ENCODE results near the gene SPON1. TPM values are rescaled to one million over a fixed set of nuclear protein-coding genes. Genes with fewer than 3 reads are reported as not detected.

Gene SPON1
- total and polyA plus RNA-seq, 2 of the 8 experiments (the other 6 are each of a cell fraction or from before 2014, with no cell fraction given), result 1.5 to 5.4 TPM

GRCh38 chr11:13966486-13966885 is 4.0 kb downstream of the SPON1 start:
- H3K27me3 ChIP-seq (replicated peaks in 1 of 4; ENCODE audit: control insufficient read depth in 3 of 4, extremely low read depth in 1 of 4, insufficient read depth in 3 of 4, low read length in 3 of 4), result peaks cover 32 to 51% (median 44%) of the 10 kb centered on the region in 4 experiments
- FAIRE-seq, result no peak

More at GRCh38 chr11:13966486-13966885, 4.0 kb downstream of the SPON1 start:
- Histone ChIP-seq H3K4me3 (ENCODE audit: extremely low read depth in 1 of 4, insufficient read depth in 2 of 4, low read depth in 3 of 4, low read length in 4 of 4) (no peak overlapping the region), H3K18ac (ENCODE audit: extremely low read depth, low read length) (no peak overlapping the region), H4K8ac (ENCODE audit: extremely low read depth, insufficient read depth, low read length) (no peak overlapping the region), H2BK20ac (ENCODE audit: low read length) (no peak overlapping the region), H3K4me1 (replicated peaks in 1 of 4; ENCODE audit: control insufficient read depth in 3 of 4, insufficient read depth in 4 of 4, low read length in 3 of 4) (peaks cover 5 to 36% (median 20%) of the 10 kb centered on the region in 4 experiments), H2AFZ (ENCODE audit: low read length) (no peak overlapping the region), H3K79me1 (ENCODE audit: low read depth, low read length) (no peaks in the 10 kb centered on the region), H3K4ac (replicated peaks; ENCODE audit: insufficient read length, low read depth, low read length) (no peak overlapping the region), H4K20me1 (replicated peaks in 1 of 2; ENCODE audit: control insufficient read depth in 1 of 2, insufficient read depth in 2 of 2, low read length in 2 of 2) (no peaks in the 10 kb centered on the region), H4K5ac (ENCODE audit: insufficient read length, low read depth, low read length) (no peak overlapping the region), H3K9ac (replicated peaks in 1 of 4; ENCODE audit: extremely low read depth in 1 of 4, low read depth in 3 of 4, low read length in 3 of 4) (no peak overlapping the region), H4K91ac (replicated peaks; ENCODE audit: insufficient read length, low read length) (no peak overlapping the region), H3K23ac (ENCODE audit: insufficient read length) (no peak overlapping the region), H2BK5ac (ENCODE audit: low read depth, low read length) (no peak overlapping the region), H3K23me2 (ENCODE audit: low read depth, low read length) (peaks cover 22% of the 10 kb centered on the region; the same call in 1 of the 2 replicates), H3K4me2 (ENCODE audit: insufficient read depth in 1 of 2, low read depth in 2 of 2, low read length in 2 of 2) (no peak overlapping the region), H3K14ac (ENCODE audit: insufficient read length) (no peak overlapping the region), H3K36me3 (ENCODE audit: control insufficient read depth in 2 of 4, insufficient read depth in 4 of 4, low read length in 3 of 4) (no peaks in the 10 kb centered on the region; a peak in 1 of 8 replicates), H2BK15ac (ENCODE audit: low read length) (no peak overlapping the region), H3K27ac (ENCODE audit: low read depth, low read length) (no peak overlapping the region), H3K9me3 (ENCODE audit: insufficient read depth in 2 of 2, low read depth in 1 of 2, low read length in 1 of 2) (no peaks in the 10 kb centered on the region), H2AK5ac (ENCODE audit: low read depth, low read length) (no peak overlapping the region), H3K79me2 (ENCODE audit: control insufficient read depth in 1 of 2, insufficient read depth in 2 of 2, low read length in 2 of 2) (no peaks in the 10 kb centered on the region), H2BK120ac (replicated peaks; ENCODE audit: low read depth, low read length) (no peak overlapping the region), H2BK12ac (ENCODE audit: low read depth, low read length) (no peak overlapping the region), H3K56ac (replicated peaks; ENCODE audit: insufficient read length, low read depth, low read length) (no peak overlapping the region)
- DNase-seq (ENCODE audit: low read depth in 1 of 2, low spot score in 2 of 2), result no peak
- 95% methylated on average over 1 of the region's 1 CpG; no CpG with 5 or more reads in 1 of the 2 experiments for WGBS, 2 experiments (ENCODE audit: extremely low coverage in 1 of 2, insufficient coverage in 1 of 2, insufficient read length in 1 of 2, insufficient replicate concordance in 2 of 2, low coverage in 1 of 2, low lambda C conversion rate in 2 of 2, missing lambda C conversion rate in 1 of 2)
- TF ChIP-seq ZNF274 (IDR thresholded peaks at IDR 0.05; ENCODE audit: borderline replicate concordance, extremely low read depth, low read length) (no peak), EGR1 (IDR thresholded peaks at IDR 0.05; ENCODE audit: borderline replicate concordance, low read depth, low read length) (no peak), MAFK (IDR thresholded peaks at IDR 0.05; ENCODE audit: low read depth, low read length) (no peak), SRF (IDR thresholded peaks at IDR 0.05; ENCODE audit: low read depth, low read length) (no peak), FOSL1 (IDR thresholded peaks at IDR 0.05; ENCODE audit: insufficient read depth, low read depth, low read length) (no peak), SAP30 (IDR thresholded peaks at IDR 0.05; ENCODE audit: insufficient read depth, insufficient replicate concordance, low read length) (no peak), RAD21 (IDR thresholded peaks at IDR 0.05 in 1 of 2, conservative IDR thresholded peaks at IDR 0.05 in 1 of 2; ENCODE audit: low read depth in 2 of 2, low read length in 2 of 2) (no peak), NRF1 (IDR thresholded peaks at IDR 0.05; ENCODE audit: low read depth, low read length) (no peak), SP4 (IDR thresholded peaks at IDR 0.05; ENCODE audit: low read length) (no peak), SIN3A (conservative IDR thresholded peaks at IDR 0.05 in 1 of 2, IDR thresholded peaks at IDR 0.05 in 1 of 2; ENCODE audit: low read depth in 1 of 2, low read length in 2 of 2) (no peak), CHD1 (IDR thresholded peaks at IDR 0.05; ENCODE audit: low read depth, low read length) (no peak), POLR2AphosphoS5 (IDR thresholded peaks at IDR 0.05; ENCODE audit: low read depth, low read length) (no peak), KDM4A (IDR thresholded peaks at IDR 0.05; ENCODE audit: low read depth, low read length, severe bottlenecking) (no peak)
- ChIA-PET POLR2A (ENCODE audit: partially characterized antibody) (no interaction called here), CTCF (ENCODE audit: partially characterized antibody) (interaction anchor here (1.3 to 8.2 kb wide), 4 partner anchors 9 to 190 kb away, joined by 3 to 101 read pairs (median 9); partner anchors contain the start of gene SPON1)
